Brain microvascular endothelial cell (primary cell): ENCODE measurements around the gene ACAA1.

ENCODE experiments used
- DNase-seq: peaks from one replicate; pipeline ENCODE4 v3.0.0-alpha.2; 2020
- H3K27ac ChIP-seq: fragments of 250-450 bp; sonication (Bioruptor Pico); 2 replicates; pipeline ENCODE4 v1.5.1; 2020; ENCODE audit warnings: mild to moderate bottlenecking, moderate library complexity
- H3K27me3 ChIP-seq: fragments of 250-450 bp; sonication (Bioruptor Pico); replicated peaks from 2 replicates; pipeline ENCODE4 v1.5.1; 2020; ENCODE audit warnings: mild to moderate bottlenecking
- H3K36me3 ChIP-seq: fragments of 250-450 bp; sonication (Bioruptor Pico); replicated peaks from 2 replicates; pipeline ENCODE4 v1.5.1; 2020; ENCODE audit warnings: mild to moderate bottlenecking
- H3K4me3 ChIP-seq: 2 replicates; pipeline ENCODE4 v1.5.1; 2011; ENCODE audit warnings: low read depth, mild to moderate bottlenecking, control low read depth, low read length, moderate library complexity
- CTCF ChIP-seq: IDR thresholded peaks from 2 replicates; pipeline ENCODE4 v1.5.1; 2011; ENCODE audit warnings: low read depth, mild to moderate bottlenecking, moderate library complexity, low read length, control low read depth, inconsistent platforms; ENCODE audit errors: missing control alignments
- in situ Hi-C: cut with HindIII; loops from 2 replicates; pipeline ENCODE4 v1.10.0; 2017; ENCODE audit warnings: low sequenced_read_pairs, low pct_ligation_motif_present

Gene ACAA1

GRCh38 chr3:38151667-38152265, 14.8 kb upstream of the ACAA1 start:
- TF ChIP-seq CTCF: no peak
- Histone ChIP-seq H3K27ac (no peak overlapping the region), H3K4me3 (no peak overlapping the region), H3K27me3 (no peaks in the 10 kb centered on the region), H3K36me3 (no peaks in the 10 kb centered on the region)
- in situ Hi-C loops: no loop called here
- no peak for DNase-seq

- in situ Hi-C loops: no loop called here
- H3K4me3 ChIP-seq: no peak overlapping the region
- no peak overlapping the region for H3K27ac ChIP-seq
- TF ChIP-seq CTCF: peak; percentile 29
- H3K36me3 ChIP-seq: no peaks in the 10 kb centered on the region
- DNase-seq: no peak
- no peaks in the 10 kb centered on the region for H3K27me3 ChIP-seq
Observed at GRCh38 chr3:38150780-38151528, 14.0 kb upstream of the ACAA1 start.

GRCh38 chr3:38149708-38150107, 12.8 kb upstream of the ACAA1 start:
- no peak overlapping the region for H3K27ac ChIP-seq
- H3K36me3 ChIP-seq: no peaks in the 10 kb centered on the region
- no peak overlapping the region for H3K4me3 ChIP-seq
- in situ Hi-C loops: no loop called here
- H3K27me3 ChIP-seq: no peaks in the 10 kb centered on the region
- no peak for DNase-seq
- no peak for TF ChIP-seq CTCF

- no peak for TF ChIP-seq CTCF
- Histone ChIP-seq H3K36me3 (no peaks in the 10 kb centered on the region), H3K4me3 (no peak overlapping the region), H3K27ac (no peak overlapping the region), H3K27me3 (no peaks in the 10 kb centered on the region)
- in situ Hi-C loops: no loop called here
- DNase-seq: no peak
Observed at GRCh38 chr3:38148311-38148882, 11.5 kb upstream of the ACAA1 start.

GRCh38 chr3:38147421-38147820, 10.5 kb upstream of the ACAA1 start:
- Histone ChIP-seq H3K27me3 (no peaks in the 10 kb centered on the region), H3K36me3 (no peaks in the 10 kb centered on the region), H3K27ac (no peak overlapping the region), H3K4me3 (no peak overlapping the region)
- no peak for DNase-seq
- in situ Hi-C loops: no loop called here
- no peak for TF ChIP-seq CTCF
